HEK293 (cell line): ENCODE results near the gene NCR1.

Experiments
- CTCF ChIA-PET: fragments of 350-600 bp; formaldehyde crosslinking; extraction: SDS; loops from one replicate; lab custom pipeline; 2021; ENCODE audit warnings: antibody characterized with exemption; lab: Yijun Ruan, JAX
- POLR2A ChIA-PET: fragments of 300-600 bp; formaldehyde crosslinking; extraction: SDS; loops from one replicate; lab custom pipeline; 2020; ENCODE audit warnings: antibody characterized with exemption, inconsistent platforms; lab: Yijun Ruan, JAX
- H3K27ac ChIP-seq: fragments of 200-500 bp; sonication (Bioruptor generic); 2 replicates; pipeline ENCODE4 v1.5.1; 2014; ENCODE audit warnings: low read depth, low read length, control low read depth, inconsistent platforms; ENCODE audit errors: extremely low read depth
- H3K36me3 ChIP-seq, 2 experiments: fragments of 200-500 bp in 1 of 2; sonication (Bioruptor generic) in 1 of 2; 1 replicate in 1 of 2; 2 replicates in 1 of 2; pipeline ENCODE4 v1.5.1; 2014 to 2017; ENCODE audit warnings: inconsistent platforms in 2 of 2, low read length in 2 of 2; ENCODE audit not compliant: control insufficient read depth in 2 of 2, insufficient read depth in 1 of 2
- H3K4me1 ChIP-seq: fragments of 200-500 bp; sonication (Bioruptor generic); 2 replicates; pipeline ENCODE4 v1.5.1; 2014; ENCODE audit warnings: mild to moderate bottlenecking, low read length, inconsistent platforms; ENCODE audit not compliant: control insufficient read depth, insufficient read depth
- H3K4me3 ChIP-seq: 2 replicates; pipeline ENCODE4 v1.5.1; 2011; ENCODE audit warnings: low read depth, mild to moderate bottlenecking, control low read depth, low read length, moderate library complexity
- H3K9me3 ChIP-seq: fragments of 200-500 bp; sonication (Bioruptor generic); 2 replicates; pipeline ENCODE4 v1.5.1; 2014; ENCODE audit warnings: low read depth, low read length, inconsistent platforms; ENCODE audit not compliant: control insufficient read depth, insufficient read depth
- GLIS1 ChIP-seq: fragments of 450-650 bp; formaldehyde crosslinking; IDR thresholded peaks from 2 replicates; pipeline ENCODE4 v1.5.1; 2016; ENCODE audit warnings: missing biosample characterization, missing genetic modification characterization
- GLIS2 ChIP-seq: fragments of 450-650 bp; formaldehyde crosslinking; IDR thresholded peaks from 2 replicates; pipeline ENCODE4 v1.5.1; 2016; ENCODE audit warnings: missing biosample characterization, missing genetic modification characterization
- PRDM2 ChIP-seq: fragments of 450-650 bp; formaldehyde crosslinking; IDR thresholded peaks from 2 replicates; pipeline ENCODE4 v1.5.1; 2016; ENCODE audit warnings: missing biosample characterization, missing genetic modification characterization, borderline replicate concordance
- SP3 ChIP-seq: fragments of 450-650 bp; formaldehyde crosslinking; IDR thresholded peaks from 2 replicates; pipeline ENCODE4 v1.5.1; 2016; ENCODE audit warnings: missing biosample characterization, missing genetic modification characterization
- TCF7L2 ChIP-seq: IDR thresholded peaks from 2 replicates; pipeline ENCODE4 v1.6.1; 2011; ENCODE audit warnings: low read depth, mild to moderate bottlenecking, inconsistent platforms, low read length, moderate library complexity, borderline replicate concordance
- ZNF311 ChIP-seq: fragments of 450-650 bp; formaldehyde crosslinking; IDR thresholded peaks from 2 replicates; pipeline ENCODE4 v1.5.1; 2017; ENCODE audit warnings: missing biosample characterization, missing genetic modification characterization, borderline replicate concordance
- ZNF324 ChIP-seq: fragments of 450-650 bp; formaldehyde crosslinking; IDR thresholded peaks from 2 replicates; pipeline ENCODE4 v1.5.1; 2016; ENCODE audit warnings: missing biosample characterization, missing genetic modification characterization
- ZNF394 ChIP-seq: fragments of 450-650 bp; formaldehyde crosslinking; IDR thresholded peaks from 2 replicates; pipeline ENCODE4 v1.5.1; 2016; ENCODE audit warnings: missing biosample characterization, missing genetic modification characterization, mild to moderate bottlenecking, moderate library complexity, borderline replicate concordance
- ZNF558 ChIP-seq: fragments of 450-650 bp; formaldehyde crosslinking; IDR thresholded peaks from 2 replicates; pipeline ENCODE4 v1.5.1; 2016; ENCODE audit warnings: missing biosample characterization, missing genetic modification characterization
- ZNF707 ChIP-seq: fragments of 450-650 bp; formaldehyde crosslinking; IDR thresholded peaks from 2 replicates; pipeline ENCODE4 v1.5.1; 2016; ENCODE audit warnings: missing biosample characterization, missing genetic modification characterization
- ZNF768 ChIP-seq: fragments of 450-650 bp; formaldehyde crosslinking; IDR thresholded peaks from 2 replicates; pipeline ENCODE4 v1.5.1; 2018; ENCODE audit warnings: missing biosample characterization, mild to moderate bottlenecking, missing genetic modification characterization
- TF ChIP-seq, protein P1 (sequence below): fragments of 450-650 bp; formaldehyde crosslinking; IDR thresholded peaks from 2 replicates; pipeline ENCODE4 v1.5.1; 2016; ENCODE audit warnings: missing biosample characterization, missing genetic modification characterization
- TF ChIP-seq, protein P2 (sequence below): fragments of 450-650 bp; formaldehyde crosslinking; IDR thresholded peaks from 2 replicates; pipeline ENCODE4 v1.5.1; 2016; ENCODE audit warnings: missing biosample characterization, missing genetic modification characterization
- TF ChIP-seq, protein P3 (sequence below): fragments of 450-650 bp; formaldehyde crosslinking; IDR thresholded peaks from 2 replicates; pipeline ENCODE4 v1.5.1; 2016; ENCODE audit warnings: missing biosample characterization, missing genetic modification characterization

The NCR1 gene

DNA sequence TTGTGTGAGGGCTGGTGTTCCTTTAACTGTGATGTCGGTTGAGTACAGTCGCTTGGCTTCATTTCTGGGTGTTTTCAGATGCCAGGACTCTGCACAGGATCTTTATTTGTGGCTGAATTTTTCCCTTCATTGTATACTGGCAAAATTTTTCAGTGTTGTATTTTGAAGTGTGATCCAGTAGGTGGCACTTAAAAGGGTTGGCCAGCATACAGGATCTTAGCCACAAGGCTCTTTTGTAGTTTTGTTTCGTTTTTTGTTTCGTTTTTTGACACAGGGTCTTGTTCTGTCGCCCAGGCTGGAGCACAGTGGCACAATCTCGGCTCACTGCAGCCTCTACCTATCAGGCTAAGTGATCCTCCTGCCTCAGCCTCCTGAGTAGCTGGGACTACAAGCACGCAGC is 23.2 kb upstream of the NCR1 start (continued):
- TF ChIP-seq, protein P1, sequence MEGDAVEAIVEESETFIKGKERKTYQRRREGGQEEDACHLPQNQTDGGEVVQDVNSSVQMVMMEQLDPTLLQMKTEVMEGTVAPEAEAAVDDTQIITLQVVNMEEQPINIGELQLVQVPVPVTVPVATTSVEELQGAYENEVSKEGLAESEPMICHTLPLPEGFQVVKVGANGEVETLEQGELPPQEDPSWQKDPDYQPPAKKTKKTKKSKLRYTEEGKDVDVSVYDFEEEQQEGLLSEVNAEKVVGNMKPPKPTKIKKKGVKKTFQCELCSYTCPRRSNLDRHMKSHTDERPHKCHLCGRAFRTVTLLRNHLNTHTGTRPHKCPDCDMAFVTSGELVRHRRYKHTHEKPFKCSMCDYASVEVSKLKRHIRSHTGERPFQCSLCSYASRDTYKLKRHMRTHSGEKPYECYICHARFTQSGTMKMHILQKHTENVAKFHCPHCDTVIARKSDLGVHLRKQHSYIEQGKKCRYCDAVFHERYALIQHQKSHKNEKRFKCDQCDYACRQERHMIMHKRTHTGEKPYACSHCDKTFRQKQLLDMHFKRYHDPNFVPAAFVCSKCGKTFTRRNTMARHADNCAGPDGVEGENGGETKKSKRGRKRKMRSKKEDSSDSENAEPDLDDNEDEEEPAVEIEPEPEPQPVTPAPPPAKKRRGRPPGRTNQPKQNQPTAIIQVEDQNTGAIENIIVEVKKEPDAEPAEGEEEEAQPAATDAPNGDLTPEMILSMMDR (tag by site-specific recombination) = 0 out of 2 replicates have a peak, but pooled peaks have one; percentile 8
- TF ChIP-seq GLIS1 (tag by site-specific recombination) (no peak), PRDM2 (tag by site-specific recombination) (no peak), ZNF558 (no peak), ZNF707 (tag by site-specific recombination) (no peak)

- no peak overlapping the region for H3K27ac ChIP-seq
- ChIA-PET POLR2A (no interaction called here), CTCF (interaction anchor here (2.6 kb wide), 1 partner anchor 535 kb away, joined by 10 read pairs; no protein-coding TSS in a partner anchor)
- TF ChIP-seq ZNF311 = no peak
- TF ChIP-seq, protein P2, sequence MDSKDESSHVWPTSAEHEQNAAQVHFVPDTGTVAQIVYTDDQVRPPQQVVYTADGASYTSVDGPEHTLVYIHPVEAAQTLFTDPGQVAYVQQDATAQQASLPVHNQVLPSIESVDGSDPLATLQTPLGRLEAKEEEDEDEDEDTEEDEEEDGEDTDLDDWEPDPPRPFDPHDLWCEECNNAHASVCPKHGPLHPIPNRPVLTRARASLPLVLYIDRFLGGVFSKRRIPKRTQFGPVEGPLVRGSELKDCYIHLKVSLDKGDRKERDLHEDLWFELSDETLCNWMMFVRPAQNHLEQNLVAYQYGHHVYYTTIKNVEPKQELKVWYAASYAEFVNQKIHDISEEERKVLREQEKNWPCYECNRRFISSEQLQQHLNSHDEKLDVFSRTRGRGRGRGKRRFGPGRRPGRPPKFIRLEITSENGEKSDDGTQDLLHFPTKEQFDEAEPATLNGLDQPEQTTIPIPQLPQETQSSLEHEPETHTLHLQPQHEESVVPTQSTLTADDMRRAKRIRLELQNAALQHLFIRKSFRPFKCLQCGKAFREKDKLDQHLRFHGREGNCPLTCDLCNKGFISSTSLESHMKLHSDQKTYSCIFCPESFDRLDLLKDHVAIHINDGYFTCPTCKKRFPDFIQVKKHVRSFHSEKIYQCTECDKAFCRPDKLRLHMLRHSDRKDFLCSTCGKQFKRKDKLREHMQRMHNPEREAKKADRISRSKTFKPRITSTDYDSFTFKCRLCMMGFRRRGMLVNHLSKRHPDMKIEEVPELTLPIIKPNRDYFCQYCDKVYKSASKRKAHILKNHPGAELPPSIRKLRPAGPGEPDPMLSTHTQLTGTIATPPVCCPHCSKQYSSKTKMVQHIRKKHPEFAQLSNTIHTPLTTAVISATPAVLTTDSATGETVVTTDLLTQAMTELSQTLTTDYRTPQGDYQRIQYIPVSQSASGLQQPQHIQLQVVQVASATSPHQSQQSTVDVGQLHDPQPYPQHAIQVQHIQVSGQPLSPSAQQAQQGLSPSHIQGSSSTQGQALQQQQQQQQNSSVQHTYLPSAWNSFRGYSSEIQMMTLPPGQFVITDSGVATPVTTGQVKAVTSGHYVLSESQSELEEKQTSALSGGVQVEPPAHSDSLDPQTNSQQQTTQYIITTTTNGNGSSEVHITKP = peak; percentile 36; the same call in 1 of the 2 replicates
- no peaks in the 10 kb centered on the region for H3K36me3 ChIP-seq
- H3K4me1 ChIP-seq = no peaks in the 10 kb centered on the region
- no peak overlapping the region for H3K4me3 ChIP-seq
- H3K9me3 ChIP-seq = no peaks in the 10 kb centered on the region
Observed at GRCh38 chr19:54883228-54883627, 22.7 kb upstream of the NCR1 start.

DNA sequence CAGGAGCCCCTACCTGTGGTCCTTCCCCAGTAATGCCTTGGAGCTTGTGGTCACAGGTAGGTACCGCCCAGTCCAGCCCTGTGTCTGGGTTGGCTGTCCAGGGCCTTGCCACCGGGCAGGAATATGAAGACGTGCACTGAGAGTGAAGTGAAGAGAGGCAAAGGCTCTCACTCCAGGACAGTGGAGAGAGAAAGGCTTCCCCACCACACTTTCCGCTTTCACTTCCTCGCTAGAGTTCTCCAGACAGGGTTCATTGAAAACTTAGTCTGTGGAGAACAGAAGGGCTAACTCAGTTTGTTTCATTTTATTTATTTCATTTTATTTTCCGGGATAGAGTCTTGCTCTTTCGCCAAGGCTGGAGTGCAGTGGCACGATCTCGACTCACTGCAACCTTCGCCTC is 17.7 kb upstream of the NCR1 start:
- CTCF ChIA-PET = no interaction called here
- Histone ChIP-seq H3K4me1 (no peaks in the 10 kb centered on the region), H3K36me3 (no peaks in the 10 kb centered on the region), H3K4me3 (no peak overlapping the region), H3K27ac (no peak overlapping the region), H3K9me3 (no peaks in the 10 kb centered on the region)
- POLR2A ChIA-PET = interaction anchor here (0.6 kb wide), 1 partner anchor 534 kb away, joined by 6 read pairs; no protein-coding TSS in a partner anchor
- TF ChIP-seq, protein P3, sequence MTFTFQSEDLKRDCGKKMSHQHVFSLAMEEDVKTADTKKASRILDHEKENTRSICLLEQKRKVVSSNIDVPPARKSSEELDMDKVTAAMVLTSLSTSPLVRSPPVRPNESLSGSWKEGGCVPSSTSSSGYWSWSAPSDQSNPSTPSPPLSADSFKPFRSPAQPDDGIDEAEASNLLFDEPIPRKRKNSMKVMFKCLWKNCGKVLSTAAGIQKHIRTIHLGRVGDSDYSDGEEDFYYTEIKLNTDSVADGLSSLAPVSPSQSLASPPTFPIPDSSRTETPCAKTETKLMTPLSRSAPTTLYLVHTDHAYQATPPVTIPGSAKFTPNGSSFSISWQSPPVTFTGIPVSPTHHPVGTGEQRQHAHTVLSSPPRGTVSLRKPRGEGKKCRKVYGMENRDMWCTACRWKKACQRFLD (tag by site-specific recombination) = no peak
- TF ChIP-seq TCF7L2 (no peak), ZNF768 (tag by site-specific recombination) (no peak), ZNF324 (tag by site-specific recombination) (no peak), PRDM2 (tag by site-specific recombination) (no peak), ZNF394 (tag by site-specific recombination) (no peak), SP3 (tag by site-specific recombination) (no peak), GLIS2 (tag by site-specific recombination) (no peak)
